ENCODE measurements around the gene AP3D1.

The AP3D1 gene

GRCh38 chr19:2181633-2181997 is 30.2 kb upstream of the AP3D1 start:
- DNase-seq (ENCODE audit: low read depth in 2 of 2) = no peak

- DNase-seq (ENCODE audit: low read depth in 2 of 2) = no peak
Observed at GRCh38 chr19:2180881-2181632, 29.7 kb upstream of the AP3D1 start.

- DNase-seq (ENCODE audit: low read depth in 2 of 2) = no peak
Observed at GRCh38 chr19:2180114-2180513, 28.7 kb upstream of the AP3D1 start.

GRCh38 chr19:2179095-2179494 is 27.7 kb upstream of the AP3D1 start:
- DNase-seq (ENCODE audit: low read depth in 2 of 2) = no peak

- no peak for DNase-seq (ENCODE audit: low read depth in 2 of 2)
Observed at GRCh38 chr19:2176337-2176994, 25.1 kb upstream of the AP3D1 start.

GRCh38 chr19:2175742-2176141 is 24.4 kb upstream of the AP3D1 start:
- no peak for DNase-seq (ENCODE audit: low read depth in 2 of 2)

GRCh38 chr19:2173767-2174577 is 22.6 kb upstream of the AP3D1 start:
- DNase-seq (ENCODE audit: low read depth in 2 of 2) = no peak

GRCh38 chr19:2173388-2173766 is 22.0 kb upstream of the AP3D1 start:
- no peak for DNase-seq (ENCODE audit: low read depth in 2 of 2)

GRCh38 chr19:2171349-2172145 is 20.2 kb upstream of the AP3D1 start:
- no peak for DNase-seq (ENCODE audit: low read depth in 2 of 2)

- no peak for DNase-seq (ENCODE audit: low read depth in 2 of 2)
Observed at GRCh38 chr19:2170987-2171348, 19.6 kb upstream of the AP3D1 start.

GRCh38 chr19:2170219-2170618 is 18.9 kb upstream of the AP3D1 start:
- no peak for DNase-seq (ENCODE audit: low read depth in 2 of 2)

- peak; percentile 56 to 68 for DNase-seq (ENCODE audit: low read depth in 2 of 2)
Observed at GRCh38 chr19:2168619-2169424, 17.5 kb upstream of the AP3D1 start.

- DNase-seq (ENCODE audit: low read depth in 2 of 2) = no peak
Observed at GRCh38 chr19:2167896-2168618, 16.7 kb upstream of the AP3D1 start.

- DNase-seq (ENCODE audit: low read depth in 2 of 2) = no peak
Observed at GRCh38 chr19:2166741-2167738, 15.7 kb upstream of the AP3D1 start.

GRCh38 chr19:2164020-2164998 is 12.9 kb upstream of the AP3D1 start:
- no peak for DNase-seq (ENCODE audit: low read depth in 2 of 2)

GRCh38 chr19:2160379-2160778 is 9.0 kb upstream of the AP3D1 start:
- no peak for DNase-seq (ENCODE audit: low read depth in 2 of 2)

GRCh38 chr19:2157452-2157851 is 6.1 kb upstream of the AP3D1 start:
- DNase-seq (ENCODE audit: low read depth in 2 of 2) = no peak

- DNase-seq (ENCODE audit: low read depth in 2 of 2) = no peak
Observed at GRCh38 chr19:2154587-2155075, 3.3 kb upstream of the AP3D1 start.

Measured in fibroblast of skin of left quadriceps (primary cell).